Stomach (tissue), 9 donors: ENCODE data around the gene CPED1. TPM values are rescaled to one million over a fixed set of nuclear protein-coding genes. Genes with fewer than 3 reads are reported as not detected.

ENCODE experiments used
- DNase-seq, 2 donors: peaks; one replicate each; pipeline versions ENCODE4 v3.0.0 to v3.0.0-alpha.2; 2013 to 2019
- H3K27ac ChIP-seq, 5 donors: fragments of 200-600 bp in 4 of 5; sonication (generic) in 4 of 5; one replicate each; pipeline ENCODE4 v1.5.1; 2013 to 2019; ENCODE audit warnings: mild to moderate bottlenecking in 1 of 5, moderate library complexity in 1 of 5
- H3K27me3 ChIP-seq, 3 donors: fragments of 200-600 bp; sonication (generic); one replicate each; pipeline ENCODE4 v1.5.1; 2017 to 2019; ENCODE audit warnings: mixed run types in 1 of 3
- H3K36me3 ChIP-seq, 4 donors: fragments of 200-600 bp; sonication (generic); 1 replicate in 3 of 4; 2 replicates in 1 of 4; pipeline ENCODE4 v1.5.1; 2016 to 2019
- H3K4me1 ChIP-seq, 4 donors: fragments of 200-600 bp; sonication (generic); one replicate each; pipeline ENCODE4 v1.5.1; 2016 to 2019
- H3K4me3 ChIP-seq, 4 donors: fragments of 200-600 bp; sonication (generic) in 3 of 4; one replicate each; pipeline ENCODE4 v1.5.1; 2016 to 2019; ENCODE audit warnings: mild to moderate bottlenecking in 1 of 4
- H3K9me3 ChIP-seq, 4 donors: fragments of 200-600 bp; sonication (generic); one replicate each; pipeline ENCODE4 v1.5.1; 2016 to 2019
- CTCF ChIP-seq, 7 experiments: fragments of 450-650 bp in 4 of 7; fragments of 200-600 bp in 3 of 7; sonication (generic) in 3 of 7; IDR thresholded peaks; one replicate each; pipeline ENCODE4 v1.5.1; 2016 to 2019; ENCODE audit warnings: antibody characterized with exemption in 7 of 7, control low read depth in 2 of 7, mild to moderate bottlenecking in 1 of 7
- EP300 ChIP-seq: sonication (generic); formaldehyde crosslinking; IDR thresholded peaks from one replicate; pipeline ENCODE4 v1.6.1; 2017; ENCODE audit warnings: antibody characterized with exemption
- POLR2A ChIP-seq, 4 donors: fragments of 450-650 bp; IDR thresholded peaks; one replicate each; pipeline ENCODE4 v1.6.1; 2016; ENCODE audit warnings: antibody characterized with exemption in 4 of 4, control low read depth in 2 of 4, mild to moderate bottlenecking in 1 of 4, moderate library complexity in 1 of 4
- POLR2AphosphoS5 ChIP-seq, 3 donors: sonication (generic); formaldehyde crosslinking; IDR thresholded peaks; one replicate each; pipeline ENCODE4 v1.6.1; 2016; ENCODE audit warnings: antibody characterized with exemption in 3 of 3
- WGBS, 5 donors: extraction: QIAGEN DNeasy Blood & Tissue Kit in 3 of 5; methylation state at CpG; one replicate each; pipeline versions ENCODE4 v1.1.5 to v1.1.7; 2013 to 2018; 5-methylcytosine and 5-hydroxymethylcytosine counted together
- intact Hi-C: fragments of 100-400 bp; cut with DNase I; formaldehyde crosslinking; loops from one replicate; pipeline ENCODE4 v1.15.1; 2023; ENCODE audit warnings: low total_unique reads
- polyA plus RNA-seq, 3 donors: library from polyadenylated mRNA; stranded (reverse); fragments of 200-250 nt; gene quantifications; one replicate each; pipeline ENCODE4 v1.2.3, GENCODE V29; 2013
- total RNA-seq, 5 donors: library from RNA; depleted of rRNA; stranded (reverse); fragments of >200 nt; gene quantifications; one replicate each; pipeline versions ENCODE4 v1.1.0 to v1.2.3, GENCODE V29; 2014 to 2016
- donor health status: healthy with polysubstance abuse.
- donor health status: Bipolar disorder and iron deficiency.
- donor health status: healthy.

CPED1 gene
- total and polyA plus RNA-seq, 8 donors: 3.0 to 58.7 (median 15.9) TPM

- TF ChIP-seq POLR2A (IDR thresholded peaks at IDR 0.05) (no peak), EP300 (no peak), POLR2AphosphoS5 (IDR thresholded peaks at IDR 0.05) (no peak), CTCF (IDR thresholded peaks at IDR 0.05) (no peak)
- no peak for DNase-seq
- Histone ChIP-seq H3K4me1 (peaks cover 0 to 13% (median 2%) of the 10 kb centered on the region in 4 donors), H3K36me3 (no peaks in the 10 kb centered on the region), H3K4me3 (no peak overlapping the region), H3K27me3 (no peaks in the 10 kb centered on the region), H3K27ac (no peak overlapping the region), H3K9me3 (no peaks in the 10 kb centered on the region)
- intact Hi-C loops: no loop called here
Measured at GRCh38 chr7:121049897-121050296, 61.4 kb downstream of the CPED1 start.

- H3K36me3 ChIP-seq: no peaks in the 10 kb centered on the region
- H3K9me3 ChIP-seq: no peaks in the 10 kb centered on the region
- DNase-seq: no peak
- H3K27ac ChIP-seq: no peak overlapping the region
- intact Hi-C loops: no loop called here
- TF ChIP-seq CTCF (IDR thresholded peaks at IDR 0.05): no peak
- TF ChIP-seq POLR2A (IDR thresholded peaks at IDR 0.05): no peak
- no peak for TF ChIP-seq EP300
- TF ChIP-seq POLR2AphosphoS5 (IDR thresholded peaks at IDR 0.05): no peak
- no peaks in the 10 kb centered on the region for H3K27me3 ChIP-seq
- no peaks in the 10 kb centered on the region for H3K4me1 ChIP-seq
- 84 to 88% (median 85%) methylated on average over 1 of the region's 1 CpG for WGBS, 5 donors
- H3K4me3 ChIP-seq: no peak overlapping the region
Measured at GRCh38 chr7:121053219-121053618, 64.7 kb downstream of the CPED1 start.

GRCh38 chr7:121054925-121055324, 66.4 kb downstream of the CPED1 start:
- peaks cover 0 to under 1% (median 0%) of the 10 kb centered on the region in 4 donors for H3K36me3 ChIP-seq
- WGBS, 5 donors: 47 to 63% (median 58%) methylated on average over 1 of the region's 1 CpG
- no peak for TF ChIP-seq CTCF (IDR thresholded peaks at IDR 0.05)
- no peak for DNase-seq
- H3K4me3 ChIP-seq: no peak overlapping the region
- H3K9me3 ChIP-seq: no peaks in the 10 kb centered on the region
- no peaks in the 10 kb centered on the region for H3K4me1 ChIP-seq
- no peak overlapping the region for H3K27ac ChIP-seq
- intact Hi-C loops: no loop called here
- H3K27me3 ChIP-seq: no peaks in the 10 kb centered on the region

- no peak for DNase-seq
- Histone ChIP-seq H3K9me3 (no peaks in the 10 kb centered on the region), H3K4me3 (no peak overlapping the region), H3K27me3 (no peaks in the 10 kb centered on the region), H3K4me1 (peaks cover 0 to 2% (median 0%) of the 10 kb centered on the region in 4 donors), H3K27ac (no peak overlapping the region), H3K36me3 (peaks cover 0 to 10% (median 0%) of the 10 kb centered on the region in 4 donors)
- intact Hi-C loops: no loop called here
- TF ChIP-seq POLR2AphosphoS5 (IDR thresholded peaks at IDR 0.05) (no peak), POLR2A (IDR thresholded peaks at IDR 0.05) (no peak), CTCF (IDR thresholded peaks at IDR 0.05) (no peak), EP300 (no peak)
- WGBS, 5 donors: 92 to 94% (median 94%) methylated on average over 5 of the region's 5 CpGs
Measured at GRCh38 chr7:121057878-121058277, 69.4 kb downstream of the CPED1 start.
